ENCODE results near the gene SLC6A6. TPM values are rescaled to one million over a fixed set of nuclear protein-coding genes. Genes with fewer than 3 reads are reported as not detected.
A peak's percentile ranks its signal among the peaks of the same experiment; 100 is the strongest.

Gene SLC6A6
- total RNA-seq, 1 experiment from 2014 or later, result 62.5 TPM

GRCh38 chr3:14467814-14468620, 65.6 kb downstream of the SLC6A6 start:
- in situ Hi-C loops (cut with HindIII; ENCODE audit: low pct_unique_long_range_greater_than_20kb, low sequenced_read_pairs), result no loop called here
- DNase-seq (ENCODE audit: low read depth), result no peak

GRCh38 chr3:14468621-14468981, 66.2 kb downstream of the SLC6A6 start:
- in situ Hi-C loops (cut with HindIII; ENCODE audit: low pct_unique_long_range_greater_than_20kb, low sequenced_read_pairs), result no loop called here
- DNase-seq (ENCODE audit: low read depth), result no peak

GRCh38 chr3:14470461-14470860, 68.1 kb downstream of the SLC6A6 start:
- in situ Hi-C loops (cut with HindIII; ENCODE audit: low pct_unique_long_range_greater_than_20kb, low sequenced_read_pairs), result no loop called here
- no peak for DNase-seq (ENCODE audit: low read depth)

GRCh38 chr3:14471016-14471415, 68.6 kb downstream of the SLC6A6 start:
- DNase-seq (ENCODE audit: low read depth), result no peak
- in situ Hi-C loops (cut with HindIII; ENCODE audit: low pct_unique_long_range_greater_than_20kb, low sequenced_read_pairs), result no loop called here

- peak; percentile 56 for DNase-seq (ENCODE audit: low read depth)
- in situ Hi-C loops (cut with HindIII; ENCODE audit: low pct_unique_long_range_greater_than_20kb, low sequenced_read_pairs), result no loop called here
Measured at GRCh38 chr3:14471690-14472089, 69.3 kb downstream of the SLC6A6 start.

GRCh38 chr3:14472471-14473351, 70.3 kb downstream of the SLC6A6 start:
- in situ Hi-C loops (cut with HindIII; ENCODE audit: low pct_unique_long_range_greater_than_20kb, low sequenced_read_pairs), result no loop called here
- peak; percentile 97 for DNase-seq (ENCODE audit: low read depth)

GRCh38 chr3:14473411-14473891, 71.0 kb downstream of the SLC6A6 start:
- DNase-seq (ENCODE audit: low read depth), result peak; percentile 86
- in situ Hi-C loops (cut with HindIII; ENCODE audit: low pct_unique_long_range_greater_than_20kb, low sequenced_read_pairs), result no loop called here

- DNase-seq (ENCODE audit: low read depth), result no peak
- in situ Hi-C loops (cut with HindIII; ENCODE audit: low pct_unique_long_range_greater_than_20kb, low sequenced_read_pairs), result no loop called here
Measured at GRCh38 chr3:14474363-14475081, 72.1 kb downstream of the SLC6A6 start.

- in situ Hi-C loops (cut with HindIII; ENCODE audit: low pct_unique_long_range_greater_than_20kb, low sequenced_read_pairs), result no loop called here
- no peak for DNase-seq (ENCODE audit: low read depth)
Measured at GRCh38 chr3:14475621-14476020, 73.2 kb downstream of the SLC6A6 start.

GRCh38 chr3:14476583-14477265, 74.3 kb downstream of the SLC6A6 start:
- in situ Hi-C loops (cut with HindIII; ENCODE audit: low pct_unique_long_range_greater_than_20kb, low sequenced_read_pairs), result no loop called here
- DNase-seq (ENCODE audit: low read depth), result no peak

- in situ Hi-C loops (cut with HindIII; ENCODE audit: low pct_unique_long_range_greater_than_20kb, low sequenced_read_pairs), result no loop called here
Measured at GRCh38 chr3:14477311-14477935, 75.0 kb downstream of the SLC6A6 start.

GRCh38 chr3:14478956-14479550, 76.6 kb downstream of the SLC6A6 start:
- in situ Hi-C loops (cut with HindIII; ENCODE audit: low pct_unique_long_range_greater_than_20kb, low sequenced_read_pairs), result no loop called here
- no peak for DNase-seq (ENCODE audit: low read depth)

More at GRCh38 chr3:14477311-14477935, 75.0 kb downstream of the SLC6A6 start:
- no peak for DNase-seq (ENCODE audit: low read depth)

GRCh38 chr3:14479591-14479990, 77.2 kb downstream of the SLC6A6 start:
- in situ Hi-C loops (cut with HindIII; ENCODE audit: low pct_unique_long_range_greater_than_20kb, low sequenced_read_pairs), result no loop called here
- no peak for DNase-seq (ENCODE audit: low read depth)

- DNase-seq (ENCODE audit: low read depth), result peak; percentile 57
- in situ Hi-C loops (cut with HindIII; ENCODE audit: low pct_unique_long_range_greater_than_20kb, low sequenced_read_pairs), result no loop called here
Measured at GRCh38 chr3:14480207-14481017, 78.0 kb downstream of the SLC6A6 start.

- in situ Hi-C loops (cut with HindIII; ENCODE audit: low pct_unique_long_range_greater_than_20kb, low sequenced_read_pairs), result no loop called here
- no peak for DNase-seq (ENCODE audit: low read depth)
Measured at GRCh38 chr3:14481018-14481645, 78.7 kb downstream of the SLC6A6 start.

- no peak for DNase-seq (ENCODE audit: low read depth)
- in situ Hi-C loops (cut with HindIII; ENCODE audit: low pct_unique_long_range_greater_than_20kb, low sequenced_read_pairs), result no loop called here
Measured at GRCh38 chr3:14481646-14482036, 79.2 kb downstream of the SLC6A6 start.
